NCI-H510A (cell line): ENCODE results near the gene TDG.
"Not testable (repeated sequence)": the region's sequence is repeated elsewhere in the genome, so short reads cannot be mapped to it uniquely, and the experiment has no call there.

Experiments
- DNase-seq: peaks from one replicate; lab custom pipeline; 2025; lab: John Stamatoyannopoulos, UW

TDG gene

GRCh38 chr12:104022786-104023185 lies 57.1 kb downstream of the TDG start:
- no peak for DNase-seq

GRCh38 chr12:104023710-104024109 lies 58.0 kb downstream of the TDG start:
- no peak for DNase-seq

- no peak for DNase-seq
Observed at GRCh38 chr12:104024348-104024747, 58.7 kb downstream of the TDG start.

- DNase-seq: no peak
Observed at GRCh38 chr12:104025771-104026170, 60.1 kb downstream of the TDG start.

- no peak for DNase-seq
Observed at GRCh38 chr12:104026841-104027599, 61.3 kb downstream of the TDG start.

- not testable (repeated sequence) for DNase-seq
Observed at GRCh38 chr12:104030596-104030995, 64.9 kb downstream of the TDG start.

GRCh38 chr12:104036143-104036542 lies 70.5 kb downstream of the TDG start:
- not testable (repeated sequence) for DNase-seq
